Gastrocnemius medialis (tissue), 4 donors: ENCODE measurements around the gene SAP30BP. TPM values are rescaled to one million over a fixed set of nuclear protein-coding genes. Genes with fewer than 3 reads are reported as not detected.

ENCODE experiments used
- ATAC-seq, 2 donors: fragments of 150-250 bp; one replicate each; pipeline ENCODE4 v1.9.1; 2016
- DNase-seq, 2 donors: peaks; one replicate each; pipeline ENCODE4 v3.0.0-alpha.2; 2019
- H3K27ac ChIP-seq, 4 donors: fragments of 200-600 bp; sonication (generic); 1 replicate in 1 of 4; 2 replicates in 3 of 4; pipeline ENCODE4 v1.5.1; 2016 to 2018; ENCODE audit warnings: mild to moderate bottlenecking in 2 of 4, moderate library complexity in 1 of 4
- H3K27me3 ChIP-seq, 3 donors: fragments of 200-600 bp; sonication (generic) in 2 of 3; 1 replicate in 1 of 3; 2 replicates in 2 of 3; pipeline versions ENCODE4 v1.5.1 to v1.6.0; 2016 to 2019; ENCODE audit warnings: mild to moderate bottlenecking in 1 of 3, moderate library complexity in 1 of 3
- H3K36me3 ChIP-seq, 2 donors: fragments of 200-600 bp; sonication (generic) in 1 of 2; one replicate each; pipeline ENCODE4 v1.5.1; 2017 to 2018
- H3K4me1 ChIP-seq, 2 donors: fragments of 200-600 bp; sonication (generic) in 1 of 2; one replicate each; pipeline ENCODE4 v1.5.1; 2016 to 2017; ENCODE audit warnings: mild to moderate bottlenecking in 2 of 2
- H3K4me3 ChIP-seq, 4 donors: fragments of 200-600 bp; sonication (generic) in 3 of 4; 1 replicate in 1 of 4; 2 replicates in 3 of 4; pipeline ENCODE4 v1.5.1; 2016 to 2019; ENCODE audit warnings: mild to moderate bottlenecking in 2 of 4
- H3K9me3 ChIP-seq, 3 donors: fragments of 200-600 bp; sonication (generic) in 2 of 3; 1 replicate in 1 of 3; 2 replicates in 2 of 3; pipeline ENCODE4 v1.5.1; 2016 to 2019
- CTCF ChIP-seq, 5 experiments: fragments of 450-650 bp in 3 of 5; fragments of 200-600 bp in 2 of 5; sonication (generic) in 2 of 5; IDR thresholded peaks in 4 of 5; conservative IDR thresholded peaks in 1 of 5; 1 replicate in 4 of 5; 2 replicates in 1 of 5; pipeline ENCODE4 v1.5.1; 2016 to 2019; ENCODE audit warnings: antibody characterized with exemption in 5 of 5, mild to moderate bottlenecking in 3 of 5, moderate library complexity in 3 of 5
- POLR2A ChIP-seq, 2 donors: fragments of 450-650 bp; IDR thresholded peaks; one replicate each; pipeline ENCODE4 v1.6.1; 2017; ENCODE audit warnings: antibody characterized with exemption in 2 of 2, mild to moderate bottlenecking in 2 of 2, moderate library complexity in 2 of 2
- in situ Hi-C, 4 donors: fragments of 200-750 bp; cut with MboI; loops; one replicate each; pipeline versions ENCODE4 v1.15.0 to v1.8.0; 2017; ENCODE audit warnings: low sequenced_read_pairs in 4 of 4
- intact Hi-C: fragments of 100-400 bp; cut with DNase I; formaldehyde crosslinking; loops from one replicate; pipeline ENCODE4 v1.15.1; 2023; ENCODE audit warnings: low total_unique reads
- total RNA-seq, 4 donors: library from RNA; depleted of rRNA; stranded (reverse); fragments of >200 nt; gene quantifications; one replicate each; pipeline versions ENCODE4 v1.1.0 to v1.2.3, GENCODE V29; 2016

SAP30BP gene
- total RNA-seq, 4 donors from 2014 or later = 42.0 to 64.0 (median 50.1) TPM

GRCh38 chr17:75756451-75757085, 89.4 kb downstream of the SAP30BP start:
- in situ Hi-C loops = loop anchor here in 1 of 4 donors (25.0 kb wide), 1 partner anchor 131 kb away; the partner anchor contains the start of genes TRIM47 and TRIM65
- Histone ChIP-seq H3K27ac (no peak overlapping the region), H3K4me3 (no peak overlapping the region), H3K4me1 (peaks cover 6 to 9% of the 10 kb centered on the region in 2 donors), H3K36me3 (no peaks in the 10 kb centered on the region), H3K27me3 (no peaks in the 10 kb centered on the region), H3K9me3 (no peaks in the 10 kb centered on the region)
- intact Hi-C loops = no loop called here
- ATAC-seq (no peak), DNase-seq (no peak)
- TF ChIP-seq CTCF (IDR thresholded peaks at IDR 0.05 in 4 of 5, conservative IDR thresholded peaks at IDR 0.05 in 1 of 5) = no peak
- no peak for TF ChIP-seq POLR2A (IDR thresholded peaks at IDR 0.05)

GRCh38 chr17:75757086-75757681, 90.0 kb downstream of the SAP30BP start:
- no peaks in the 10 kb centered on the region for H3K36me3 ChIP-seq
- peaks cover 6 to 9% of the 10 kb centered on the region in 2 donors for H3K4me1 ChIP-seq
- in situ Hi-C loops = loop anchor here in 1 of 4 donors (25.0 kb wide), 1 partner anchor 130 kb away; the partner anchor contains the start of genes TRIM47 and TRIM65
- intact Hi-C loops = no loop called here
- TF ChIP-seq CTCF (IDR thresholded peaks at IDR 0.05 in 4 of 5, conservative IDR thresholded peaks at IDR 0.05 in 1 of 5) (no peak), POLR2A (IDR thresholded peaks at IDR 0.05) (no peak)
- H3K27me3 ChIP-seq = no peaks in the 10 kb centered on the region
- H3K4me3 ChIP-seq = no peak overlapping the region
- no peaks in the 10 kb centered on the region for H3K9me3 ChIP-seq
- no peak overlapping the region for H3K27ac ChIP-seq
- ATAC-seq = no peak
- no peak for DNase-seq

Other genes starting within 250 kb of the SAP30BP start
- 10 to 100 TPM; 56.5 to 85.5 (median 60.0) TPM for gene TMEM94, start 210.7 kb upstream of the SAP30BP start, total RNA-seq
- gene CASKIN2, start 151.8 kb upstream of the SAP30BP start, total RNA-seq = 10 to 100 TPM; 11.3 to 24.1 (median 16.8) TPM
- gene TSEN54, start 150.8 kb upstream of the SAP30BP start, total RNA-seq = 10 to 100 TPM; 15.4 to 31.2 (median 17.8) TPM
- gene LLGL2, start 141.6 kb upstream of the SAP30BP start, total RNA-seq = 1 to 10 TPM in 3 of 4 donors, under 1 TPM in 1; 0.78 to 7.1 (median 1.4) TPM
- gene MYO15B, start 79.5 kb upstream of the SAP30BP start, total RNA-seq = 10 to 100 TPM in 2 of 4 donors, 1 to 10 TPM in 2; 4.5 to 34.6 (median 14.3) TPM
- under 1 TPM in 1 of 4 donors, not detected in 3; 0.22 TPM for gene SMIM5, start 33.9 kb upstream of the SAP30BP start, total RNA-seq
- gene RECQL5, start 184 bp upstream of the SAP30BP start, total RNA-seq = 10 to 100 TPM in 1 of 4 donors, 1 to 10 TPM in 3; 5.3 to 17.5 (median 7.4) TPM
- 10 to 100 TPM in 1 of 4 donors, 1 to 10 TPM in 3; 3.6 to 20.2 (median 6.3) TPM for gene ITGB4, start 54.1 kb downstream of the SAP30BP start, total RNA-seq
- 10 to 100 TPM in 2 of 4 donors, 1 to 10 TPM in 2; 8.7 to 18.3 (median 11.0) TPM for gene GALK1, start 97.9 kb downstream of the SAP30BP start, total RNA-seq
- gene UNK, start 117.5 kb downstream of the SAP30BP start, total RNA-seq = 10 to 100 TPM; 10.4 to 19.2 (median 13.1) TPM
- gene UNC13D, start 177.1 kb downstream of the SAP30BP start, total RNA-seq = 1 to 10 TPM; 1.3 to 9.4 (median 4.6) TPM
- gene WBP2, start 188.0 kb downstream of the SAP30BP start, total RNA-seq = 100 to 1,000 TPM; 129 to 259 (median 148) TPM
- gene TRIM47, start 211.2 kb downstream of the SAP30BP start, total RNA-seq = 10 to 100 TPM in 3 of 4 donors, 1 to 10 TPM in 1; 9.5 to 18.4 (median 15.5) TPM
- gene TRIM65, start 229.6 kb downstream of the SAP30BP start, total RNA-seq = 10 to 100 TPM; 16.5 to 26.1 (median 22.3) TPM
- 10 to 100 TPM; 29.9 to 86.7 (median 53.1) TPM for gene MRPL38, start 237.5 kb downstream of the SAP30BP start, total RNA-seq